Mesendoderm (in vitro differentiated cells): ENCODE results near the gene PTPRE.

ENCODE experiments used
- DNase-seq: peaks from one replicate; pipeline ENCODE4 v3.0.0; 2013
- H2AK5ac ChIP-seq: 2 replicates; pipeline ENCODE4 v1.6.1; 2013; ENCODE audit warnings: low read length, inconsistent platforms
- H2BK120ac ChIP-seq: 2 replicates; pipeline ENCODE4 v1.6.1; 2013; ENCODE audit warnings: low read depth, mild to moderate bottlenecking, low read length, moderate library complexity, mixed read lengths
- H2BK15ac ChIP-seq: replicated peaks from 2 replicates; pipeline ENCODE4 v1.6.1; 2013; ENCODE audit warnings: low read depth, mild to moderate bottlenecking, moderate library complexity
- H2BK5ac ChIP-seq: 2 replicates; pipeline ENCODE4 v1.6.1; 2013; ENCODE audit warnings: low read length, inconsistent platforms
- H3K18ac ChIP-seq: 2 replicates; pipeline ENCODE4 v1.6.1; 2013; ENCODE audit warnings: mild to moderate bottlenecking, low read length, mixed read lengths
- H3K23ac ChIP-seq: one replicate; pipeline ENCODE4 v1.6.1; 2013; ENCODE audit warnings: low read length
- H3K27ac ChIP-seq: 2 replicates; pipeline ENCODE4 v1.5.1; 2013; ENCODE audit warnings: low read depth, mild to moderate bottlenecking, inconsistent platforms, low read length, moderate library complexity
- H3K27me3 ChIP-seq: 2 replicates; pipeline ENCODE4 v1.6.1; 2013; ENCODE audit warnings: low read length, control low read depth, mild to moderate bottlenecking, inconsistent platforms; ENCODE audit not compliant: insufficient read depth, poor library complexity
- H3K36me3 ChIP-seq: 2 replicates; pipeline ENCODE4 v1.6.1; 2013; ENCODE audit warnings: low read length, inconsistent platforms; ENCODE audit not compliant: control insufficient read depth, insufficient read depth
- H3K4ac ChIP-seq: one replicate; pipeline ENCODE4 v1.6.1; 2013; ENCODE audit warnings: low read depth, mild to moderate bottlenecking, low read length, moderate library complexity
- H3K4me1 ChIP-seq: 2 replicates; pipeline ENCODE4 v1.6.1; 2013; ENCODE audit warnings: low read depth, low read length, inconsistent platforms; ENCODE audit not compliant: control insufficient read depth
- H3K4me2 ChIP-seq: 2 replicates; pipeline ENCODE4 v1.6.1; 2013; ENCODE audit warnings: low read length
- H3K4me3 ChIP-seq: 2 replicates; pipeline ENCODE4 v1.5.1; 2013; ENCODE audit warnings: mild to moderate bottlenecking, low read length
- H3K56ac ChIP-seq: one replicate; pipeline ENCODE4 v1.6.1; 2013; ENCODE audit warnings: low read length
- H3K79me1 ChIP-seq: 2 replicates; pipeline ENCODE4 v1.6.1; 2013; ENCODE audit warnings: low read length, inconsistent platforms
- H3K79me2 ChIP-seq: 2 replicates; pipeline ENCODE4 v1.6.1; 2013; ENCODE audit warnings: mild to moderate bottlenecking, low read length; ENCODE audit not compliant: control insufficient read depth, insufficient read depth
- H3K9ac ChIP-seq: 2 replicates; pipeline ENCODE4 v1.6.1; 2013; ENCODE audit warnings: low read length, inconsistent platforms
- H4K5ac ChIP-seq: one replicate; pipeline ENCODE4 v1.6.1; 2013; ENCODE audit warnings: low read length
- H4K8ac ChIP-seq: one replicate; pipeline ENCODE4 v1.6.1; 2013; ENCODE audit warnings: low read depth, mild to moderate bottlenecking, control low read depth, low read length, moderate library complexity
- WGBS: extraction: QIAGEN DNeasy Blood & Tissue Kit; methylation state at CpG from one replicate; pipeline ENCODE4 v1.1.7; 2013; ENCODE audit warnings: low lambda C conversion rate, missing lambda C conversion rate; ENCODE audit not compliant: insufficient coverage; ENCODE audit errors: extremely low coverage; 5-methylcytosine and 5-hydroxymethylcytosine counted together

PTPRE gene

DNA sequence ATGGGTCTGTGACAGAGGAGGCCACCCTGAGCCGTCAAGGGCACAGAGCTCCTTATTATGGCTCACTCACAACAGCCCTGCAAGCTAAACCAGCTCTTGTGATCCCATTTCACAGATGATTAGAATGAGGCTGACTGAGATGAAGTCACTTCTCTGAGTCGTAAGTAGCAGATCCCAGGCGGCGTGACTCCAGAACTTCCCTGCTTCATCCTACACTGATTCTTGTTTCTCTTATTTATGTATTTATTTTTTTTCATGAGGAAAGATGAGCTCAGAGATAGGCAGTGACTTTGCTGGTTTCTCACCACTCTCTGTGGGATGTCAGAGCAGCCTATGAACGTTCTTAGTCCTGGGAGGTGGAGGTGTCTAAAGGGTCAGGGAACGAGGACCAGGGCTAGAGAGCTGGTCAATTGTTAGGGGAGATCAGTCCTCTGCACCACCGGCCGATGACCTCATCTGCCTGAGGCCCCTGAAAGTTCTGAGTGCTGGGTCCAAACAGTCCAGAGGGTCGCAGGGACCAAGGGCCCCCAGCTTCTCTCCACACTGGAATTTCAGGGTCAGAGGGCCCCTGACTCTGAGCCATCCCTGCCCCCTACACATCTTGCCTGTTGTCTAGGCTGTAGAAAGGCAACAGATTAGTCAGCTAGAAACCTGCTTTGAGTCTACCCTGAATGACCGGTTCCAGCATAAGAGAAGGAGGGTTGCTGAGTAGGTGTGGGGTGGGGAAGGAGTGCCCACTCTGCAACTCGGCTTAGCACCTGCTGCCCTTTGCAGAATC lies 32.0 kb upstream of the PTPRE start:
- Histone ChIP-seq H3K4me3 (no peak overlapping the region), H3K79me1 (no peaks in the 10 kb centered on the region), H2BK5ac (no peak overlapping the region), H3K18ac (no peak overlapping the region), H3K27ac (no peak overlapping the region), H3K9ac (no peak overlapping the region), H2AK5ac (no peak overlapping the region), H2BK120ac (no peak overlapping the region), H4K5ac (no peak overlapping the region), H3K79me2 (no peaks in the 10 kb centered on the region), H3K4me1 (no peaks in the 10 kb centered on the region), H4K8ac (no peak overlapping the region), H3K36me3 (no peaks in the 10 kb centered on the region), H3K4ac (no peak overlapping the region), H3K4me2 (no peak overlapping the region), H3K23ac (no peak overlapping the region), H2BK15ac (no peak overlapping the region), H3K56ac (no peak overlapping the region), H3K27me3 (no peaks in the 10 kb centered on the region)
- WGBS, result no CpG with 5 or more reads among the region's 11 CpGs
- DNase-seq, result no peak

GRCh38 chr10:127875449-127875765 lies 31.5 kb upstream of the PTPRE start:
- Histone ChIP-seq H4K5ac (no peak overlapping the region), H2BK15ac (no peak overlapping the region), H3K9ac (no peak overlapping the region), H3K4me1 (no peaks in the 10 kb centered on the region), H2BK5ac (no peak overlapping the region), H3K79me2 (no peaks in the 10 kb centered on the region), H3K27ac (no peak overlapping the region), H3K27me3 (no peaks in the 10 kb centered on the region), H3K56ac (no peak overlapping the region), H3K4ac (no peak overlapping the region), H3K23ac (no peak overlapping the region), H2AK5ac (no peak overlapping the region), H3K79me1 (no peaks in the 10 kb centered on the region), H3K18ac (no peak overlapping the region), H3K4me2 (no peak overlapping the region), H3K36me3 (no peaks in the 10 kb centered on the region), H4K8ac (no peak overlapping the region), H3K4me3 (no peak overlapping the region), H2BK120ac (no peak overlapping the region)
- no CpG with 5 or more reads among the region's 6 CpGs for WGBS
- DNase-seq, result no peak

- no peak overlapping the region for H3K4me3 ChIP-seq
- no peak for DNase-seq
- H3K36me3 ChIP-seq, result no peaks in the 10 kb centered on the region
- H2BK5ac ChIP-seq, result no peak overlapping the region
- H3K4me1 ChIP-seq, result no peaks in the 10 kb centered on the region
- no peak overlapping the region for H4K8ac ChIP-seq
- no peak overlapping the region for H3K27ac ChIP-seq
- H3K27me3 ChIP-seq, result no peaks in the 10 kb centered on the region
- no peaks in the 10 kb centered on the region for H3K79me2 ChIP-seq
- H2AK5ac ChIP-seq, result no peak overlapping the region
- H4K5ac ChIP-seq, result no peak overlapping the region
- no peak overlapping the region for H3K56ac ChIP-seq
- WGBS, result no CpG with 5 or more reads among the region's 5 CpGs
- H3K4ac ChIP-seq, result no peak overlapping the region
- no peak overlapping the region for H3K23ac ChIP-seq
- H2BK15ac ChIP-seq, result no peak overlapping the region
- no peak overlapping the region for H2BK120ac ChIP-seq
- no peaks in the 10 kb centered on the region for H3K79me1 ChIP-seq
- no peak overlapping the region for H3K4me2 ChIP-seq
- no peak overlapping the region for H3K9ac ChIP-seq
- H3K18ac ChIP-seq, result no peak overlapping the region
Measured at GRCh38 chr10:127875916-127876315, 31.0 kb upstream of the PTPRE start.

GRCh38 chr10:127877116-127877515 lies 29.8 kb upstream of the PTPRE start:
- no peak overlapping the region for H3K56ac ChIP-seq
- no peak overlapping the region for H3K9ac ChIP-seq
- H3K18ac ChIP-seq, result no peak overlapping the region
- H3K23ac ChIP-seq, result no peak overlapping the region
- no peaks in the 10 kb centered on the region for H3K27me3 ChIP-seq
- WGBS, result no CpG with 5 or more reads among the region's 4 CpGs
- H3K4me1 ChIP-seq, result no peaks in the 10 kb centered on the region
- H3K36me3 ChIP-seq, result no peaks in the 10 kb centered on the region
- no peak overlapping the region for H2BK120ac ChIP-seq
- no peak overlapping the region for H4K8ac ChIP-seq
- H3K4me3 ChIP-seq, result no peak overlapping the region
- no peak overlapping the region for H4K5ac ChIP-seq
- H3K79me1 ChIP-seq, result no peaks in the 10 kb centered on the region
- H2BK5ac ChIP-seq, result no peak overlapping the region
- H3K4me2 ChIP-seq, result no peak overlapping the region
- H3K27ac ChIP-seq, result no peak overlapping the region
- no peak overlapping the region for H3K4ac ChIP-seq
- DNase-seq, result no peak
- no peak overlapping the region for H2AK5ac ChIP-seq
- no peak overlapping the region for H2BK15ac ChIP-seq
- no peaks in the 10 kb centered on the region for H3K79me2 ChIP-seq

DNA sequence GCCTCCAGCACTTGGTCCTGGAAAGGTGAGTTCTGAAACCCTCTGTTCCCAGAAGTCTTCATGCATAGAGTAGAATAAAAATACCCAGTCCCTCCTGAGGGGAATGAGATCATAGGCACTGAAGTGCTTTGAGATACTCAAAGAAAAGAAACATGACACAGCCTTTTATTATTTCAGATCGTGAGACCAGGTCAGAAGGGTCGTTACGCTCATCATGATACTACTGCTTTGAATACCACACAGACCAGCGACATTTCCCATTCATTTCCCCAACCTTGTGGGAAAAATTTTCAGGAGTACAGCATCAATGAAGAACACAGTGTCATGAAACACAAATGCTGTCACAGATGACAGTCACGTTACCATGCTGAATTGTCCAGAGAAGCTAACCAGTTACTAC lies 29.2 kb upstream of the PTPRE start:
- no peaks in the 10 kb centered on the region for H3K36me3 ChIP-seq
- WGBS, result no CpG with 5 or more reads among the region's 5 CpGs
- H3K18ac ChIP-seq, result no peak overlapping the region
- no peaks in the 10 kb centered on the region for H3K27me3 ChIP-seq
- no peak overlapping the region for H3K4ac ChIP-seq
- no peak overlapping the region for H3K4me2 ChIP-seq
- no peak overlapping the region for H3K23ac ChIP-seq
- no peak overlapping the region for H3K4me3 ChIP-seq
- H2BK5ac ChIP-seq, result no peak overlapping the region
- H2BK15ac ChIP-seq, result no peak overlapping the region
- no peaks in the 10 kb centered on the region for H3K79me1 ChIP-seq
- H4K5ac ChIP-seq, result no peak overlapping the region
- no peak overlapping the region for H2BK120ac ChIP-seq
- H4K8ac ChIP-seq, result no peak overlapping the region
- no peaks in the 10 kb centered on the region for H3K4me1 ChIP-seq
- no peaks in the 10 kb centered on the region for H3K79me2 ChIP-seq
- no peak overlapping the region for H3K9ac ChIP-seq
- no peak for DNase-seq
- H3K56ac ChIP-seq, result no peak overlapping the region
- no peak overlapping the region for H2AK5ac ChIP-seq
- H3K27ac ChIP-seq, result no peak overlapping the region

DNA sequence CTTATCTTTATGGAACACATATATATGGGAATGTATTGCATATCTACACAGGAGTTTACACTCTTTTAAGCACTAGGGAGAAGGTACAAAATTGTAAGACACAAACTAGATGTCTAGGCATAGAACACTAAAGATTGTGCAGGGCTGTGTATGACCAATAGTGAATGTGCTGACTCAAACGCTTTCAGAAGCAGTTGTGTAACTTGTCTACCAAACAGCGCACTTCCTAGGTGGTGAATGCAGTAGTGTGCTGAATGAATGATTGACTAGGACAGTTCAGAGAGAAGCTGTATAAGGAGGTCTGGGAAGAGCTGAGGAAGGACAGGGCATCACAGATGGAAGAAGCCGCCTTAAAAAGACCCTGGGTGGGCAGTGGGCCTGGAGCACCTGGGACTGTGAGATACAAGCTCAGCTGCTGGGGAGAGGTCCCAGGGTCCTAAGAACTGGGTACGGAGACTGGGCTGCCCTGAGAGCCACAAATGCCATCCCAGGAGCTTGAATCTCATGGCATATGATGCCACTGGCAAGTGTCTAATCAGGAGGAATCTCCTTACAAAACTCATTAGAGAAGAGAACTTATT lies 28.3 kb upstream of the PTPRE start:
- Histone ChIP-seq H3K79me1 (no peaks in the 10 kb centered on the region), H3K4me3 (no peak overlapping the region), H3K4me1 (no peaks in the 10 kb centered on the region), H3K4me2 (no peak overlapping the region), H3K27ac (no peak overlapping the region), H3K36me3 (no peaks in the 10 kb centered on the region), H3K9ac (no peak overlapping the region), H3K56ac (no peak overlapping the region), H3K27me3 (no peaks in the 10 kb centered on the region), H4K5ac (no peak overlapping the region), H2AK5ac (no peak overlapping the region), H2BK15ac (no peak overlapping the region), H3K4ac (no peak overlapping the region), H4K8ac (no peak overlapping the region), H3K79me2 (no peaks in the 10 kb centered on the region), H3K18ac (no peak overlapping the region), H3K23ac (no peak overlapping the region), H2BK120ac (no peak overlapping the region), H2BK5ac (no peak overlapping the region)
- no peak for DNase-seq
- WGBS, result no CpG with 5 or more reads among the region's 4 CpGs
